Measurements from ENCODE around the gene RDH8. TPM values are rescaled to one million over a fixed set of nuclear protein-coding genes. Genes with fewer than 3 reads are reported as not detected.

RDH8 gene, protein sequence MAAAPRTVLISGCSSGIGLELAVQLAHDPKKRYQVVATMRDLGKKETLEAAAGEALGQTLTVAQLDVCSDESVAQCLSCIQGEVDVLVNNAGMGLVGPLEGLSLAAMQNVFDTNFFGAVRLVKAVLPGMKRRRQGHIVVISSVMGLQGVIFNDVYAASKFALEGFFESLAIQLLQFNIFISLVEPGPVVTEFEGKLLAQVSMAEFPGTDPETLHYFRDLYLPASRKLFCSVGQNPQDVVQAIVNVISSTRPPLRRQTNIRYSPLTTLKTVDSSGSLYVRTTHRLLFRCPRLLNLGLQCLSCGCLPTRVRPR
- not detected for total RNA-seq
- long read RNA-seq = 0 reads

- intact Hi-C loops (cut with DNase I) = no loop called here
- ATAC-seq (no peak), DNase-seq (no peak)
- no peaks in the 10 kb centered on the region for H3K9me3 ChIP-seq
- TF ChIP-seq CTCF (IDR thresholded peaks at IDR 0.05) = no peak
- no peak within 1 kb of the TSS for H3K27ac ChIP-seq
- no peak within 1 kb of the TSS for H3K4me3 ChIP-seq
- H3K4me1 ChIP-seq = no peaks in the 10 kb centered on the region
- H3K27me3 ChIP-seq (ENCODE audit: low read depth) = peaks cover 49% of the 10 kb centered on the region
- no peaks in the 10 kb centered on the region for H3K36me3 ChIP-seq
These were observed at the start of gene RDH8 for GRCh38 chr19:10013316-10013715. RDH8 (plus strand) TSS chr19:10013483; CDS start chr19:10013498, 15 bp downstream.

DNA sequence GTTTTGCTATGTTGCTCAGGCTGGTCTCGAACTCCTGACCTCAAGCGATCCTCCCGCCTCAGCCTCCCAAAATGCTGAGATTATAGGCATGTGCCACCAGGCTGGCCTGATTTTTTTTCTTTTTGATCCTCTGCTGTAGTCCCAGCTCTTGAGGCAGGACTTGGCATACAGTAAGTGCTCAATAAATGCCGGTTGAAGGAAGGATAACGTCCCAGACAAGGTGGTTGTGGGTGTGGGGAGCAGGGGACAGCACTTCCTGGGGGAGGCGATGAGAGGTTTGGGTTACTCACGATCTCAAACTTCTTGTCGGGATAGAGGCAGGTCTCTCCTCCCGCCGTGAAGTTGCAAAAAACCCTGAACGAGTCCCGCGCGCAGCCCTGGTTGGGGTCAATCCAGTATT lies 47.3 kb upstream of the RDH8 start:
- no peak for ATAC-seq
- no peaks in the 10 kb centered on the region for H3K4me1 ChIP-seq
- H3K27ac ChIP-seq = no peak overlapping the region
- no peaks in the 10 kb centered on the region for H3K9me3 ChIP-seq
- peaks cover 5% of the 10 kb centered on the region for H3K36me3 ChIP-seq
- intact Hi-C loops (cut with DNase I) = no loop called here
- no peak for DNase-seq
- H3K4me3 ChIP-seq = no peak overlapping the region
- H3K27me3 ChIP-seq (ENCODE audit: low read depth) = peaks cover 22% of the 10 kb centered on the region
- no peak for TF ChIP-seq CTCF (IDR thresholded peaks at IDR 0.05)

DNA sequence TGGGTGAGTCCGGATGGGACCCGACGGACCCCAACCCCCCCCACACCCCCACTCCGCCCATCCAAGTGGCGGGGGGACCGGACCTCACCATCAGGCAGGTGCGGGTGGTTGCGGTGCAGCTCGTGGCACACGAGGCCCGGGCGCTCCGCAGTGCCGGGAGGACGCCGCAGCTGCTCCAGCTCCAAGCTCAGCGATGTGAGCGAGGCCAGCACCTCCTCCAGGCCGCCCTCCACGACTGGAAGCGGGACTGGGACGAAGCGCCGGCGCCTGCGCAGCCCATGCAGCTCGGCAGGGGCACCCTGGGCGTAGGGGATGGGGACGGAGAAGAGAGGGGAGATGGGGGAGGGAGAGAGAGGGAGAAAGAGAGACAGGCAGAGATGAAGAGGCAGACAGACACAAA lies 46.8 kb upstream of the RDH8 start:
- no peak for DNase-seq
- no peaks in the 10 kb centered on the region for H3K9me3 ChIP-seq
- H3K27ac ChIP-seq = no peak overlapping the region
- ATAC-seq = no peak
- TF ChIP-seq CTCF (IDR thresholded peaks at IDR 0.05) = no peak
- no peak overlapping the region for H3K4me3 ChIP-seq
- peaks cover 22% of the 10 kb centered on the region for H3K27me3 ChIP-seq (ENCODE audit: low read depth)
- H3K4me1 ChIP-seq = no peaks in the 10 kb centered on the region
- intact Hi-C loops (cut with DNase I) = no loop called here
- peaks cover 5% of the 10 kb centered on the region for H3K36me3 ChIP-seq

- no peak for DNase-seq
- ATAC-seq = no peak
- no peak for TF ChIP-seq CTCF (IDR thresholded peaks at IDR 0.05)
- Histone ChIP-seq H3K27me3 (ENCODE audit: low read depth) (peaks cover 22% of the 10 kb centered on the region), H3K9me3 (no peaks in the 10 kb centered on the region), H3K36me3 (peaks cover 5% of the 10 kb centered on the region), H3K27ac (peak overlapping the region; percentile 6), H3K4me1 (no peaks in the 10 kb centered on the region), H3K4me3 (no peak overlapping the region)
- intact Hi-C loops (cut with DNase I) = no loop called here
These were observed 46.0 kb upstream of the RDH8 start for GRCh38 chr19:9967326-9967725.

- Histone ChIP-seq H3K4me3 (no peak overlapping the region), H3K4me1 (no peaks in the 10 kb centered on the region), H3K27ac (no peak overlapping the region), H3K36me3 (peaks cover 16% of the 10 kb centered on the region), H3K27me3 (ENCODE audit: low read depth) (peaks cover 22% of the 10 kb centered on the region), H3K9me3 (no peaks in the 10 kb centered on the region)
- TF ChIP-seq CTCF (IDR thresholded peaks at IDR 0.05) = no peak
- intact Hi-C loops (cut with DNase I) = no loop called here
- ATAC-seq (peak in 1 of 2 donors; percentile 21), DNase-seq (no peak)
These were observed 44.2 kb upstream of the RDH8 start for GRCh38 chr19:9968820-9969687.

Data from lower lobe of right lung (tissue), 2 donors.